Adipocyte (in vitro differentiated cells): Measurements from ENCODE around the gene SLC38A8.

Source experiments
- DNase-seq: peaks from one replicate; pipeline ENCODE4 v3.0.0-alpha.2; 2015; ENCODE audit warnings: low read depth
- H3K27me3 ChIP-seq: replicated peaks from 2 replicates; pipeline ENCODE4 v1.7.0; 2013; ENCODE audit warnings: mild to moderate bottlenecking, low read length, moderate library complexity; ENCODE audit not compliant: control insufficient read depth, insufficient read depth
- H3K36me3 ChIP-seq: 2 replicates; pipeline ENCODE4 v1.7.0; 2013; ENCODE audit warnings: low read length, mild to moderate bottlenecking, moderate library complexity; ENCODE audit not compliant: control insufficient read depth, insufficient read depth, severe bottlenecking
- H3K4me1 ChIP-seq: 2 replicates; pipeline ENCODE4 v1.7.0; 2013; ENCODE audit warnings: mild to moderate bottlenecking, low read length, moderate library complexity; ENCODE audit not compliant: control insufficient read depth, insufficient read depth
- H3K4me3 ChIP-seq: 2 replicates; pipeline ENCODE4 v1.7.0; 2013; ENCODE audit warnings: mild to moderate bottlenecking, low read length, moderate library complexity
- H3K9ac ChIP-seq: 2 replicates; pipeline ENCODE4 v1.7.0; 2013; ENCODE audit warnings: mild to moderate bottlenecking, low read length, moderate library complexity
- H3K9me3 ChIP-seq: 2 replicates; pipeline ENCODE4 v1.7.0; 2013; ENCODE audit warnings: mild to moderate bottlenecking, low read length, moderate library complexity; ENCODE audit not compliant: control insufficient read depth

The SLC38A8 gene

GRCh38 chr16:84042308-84042878, at the start of gene SLC38A8:
Gene SLC38A8 (minus strand): TSS chr16:84042795. CDS start chr16:84042157, 638 bp downstream.
- no peak for DNase-seq
- Histone ChIP-seq H3K9ac (no peak within 1 kb of the TSS), H3K9me3 (no peaks in the 10 kb centered on the region), H3K4me3 (no peak within 1 kb of the TSS), H3K27me3 (peaks cover 43% of the 10 kb centered on the region), H3K36me3 (no peaks in the 10 kb centered on the region), H3K4me1 (no peaks in the 10 kb centered on the region)

GRCh38 chr16:84091460-84091859, 48.9 kb upstream of the SLC38A8 start:
- Histone ChIP-seq H3K27me3 (no peaks in the 10 kb centered on the region), H3K9me3 (no peaks in the 10 kb centered on the region), H3K4me3 (no peak overlapping the region), H3K4me1 (no peaks in the 10 kb centered on the region), H3K9ac (no peak overlapping the region), H3K36me3 (peaks cover 95% of the 10 kb centered on the region)
- DNase-seq = no peak

- DNase-seq = no peak
- Histone ChIP-seq H3K9me3 (no peaks in the 10 kb centered on the region), H3K36me3 (peaks cover 94% of the 10 kb centered on the region), H3K27me3 (no peaks in the 10 kb centered on the region), H3K4me1 (no peaks in the 10 kb centered on the region), H3K4me3 (no peak overlapping the region), H3K9ac (no peak overlapping the region)
Observed at GRCh38 chr16:84090211-84090610, 47.6 kb upstream of the SLC38A8 start.

- H3K9me3 ChIP-seq = no peaks in the 10 kb centered on the region
- no peaks in the 10 kb centered on the region for H3K27me3 ChIP-seq
- peaks cover 89% of the 10 kb centered on the region for H3K36me3 ChIP-seq
- H3K4me1 ChIP-seq = no peaks in the 10 kb centered on the region
- no peak overlapping the region for H3K9ac ChIP-seq
- DNase-seq = no peak
- H3K4me3 ChIP-seq = no peak overlapping the region
Observed at GRCh38 chr16:84088695-84089395, 46.2 kb upstream of the SLC38A8 start.

- Histone ChIP-seq H3K27me3 (no peaks in the 10 kb centered on the region), H3K4me3 (no peak overlapping the region), H3K36me3 (peaks cover 84% of the 10 kb centered on the region), H3K9me3 (no peaks in the 10 kb centered on the region), H3K4me1 (peaks cover 4% of the 10 kb centered on the region), H3K9ac (no peak overlapping the region)
- DNase-seq = no peak
Observed at GRCh38 chr16:84087466-84088151, 45.0 kb upstream of the SLC38A8 start.

- Histone ChIP-seq H3K4me1 (peaks cover 4% of the 10 kb centered on the region), H3K9me3 (no peaks in the 10 kb centered on the region), H3K9ac (no peak overlapping the region), H3K27me3 (no peaks in the 10 kb centered on the region), H3K36me3 (peaks cover 84% of the 10 kb centered on the region), H3K4me3 (no peak overlapping the region)
- no peak for DNase-seq
Observed at GRCh38 chr16:84087001-84087400, 44.4 kb upstream of the SLC38A8 start.

GRCh38 chr16:84086341-84086740, 43.7 kb upstream of the SLC38A8 start:
- H3K9me3 ChIP-seq = no peaks in the 10 kb centered on the region
- H3K27me3 ChIP-seq = no peaks in the 10 kb centered on the region
- H3K9ac ChIP-seq = no peak overlapping the region
- H3K4me1 ChIP-seq = peaks cover 4% of the 10 kb centered on the region
- H3K36me3 ChIP-seq = peaks cover 84% of the 10 kb centered on the region
- no peak overlapping the region for H3K4me3 ChIP-seq
- DNase-seq = no peak

- peaks cover 83% of the 10 kb centered on the region for H3K36me3 ChIP-seq
- H3K9ac ChIP-seq = no peak overlapping the region
- no peak overlapping the region for H3K4me3 ChIP-seq
- H3K4me1 ChIP-seq = peaks cover 4% of the 10 kb centered on the region
- H3K9me3 ChIP-seq = no peaks in the 10 kb centered on the region
- DNase-seq = no peak
- no peaks in the 10 kb centered on the region for H3K27me3 ChIP-seq
Observed at GRCh38 chr16:84085773-84086172, 43.2 kb upstream of the SLC38A8 start.

GRCh38 chr16:84085271-84085667, 42.7 kb upstream of the SLC38A8 start:
- Histone ChIP-seq H3K9me3 (no peaks in the 10 kb centered on the region), H3K4me1 (peaks cover 4% of the 10 kb centered on the region), H3K27me3 (no peaks in the 10 kb centered on the region), H3K9ac (no peak overlapping the region), H3K4me3 (no peak overlapping the region), H3K36me3 (peaks cover 83% of the 10 kb centered on the region)
- DNase-seq = no peak

- no peaks in the 10 kb centered on the region for H3K27me3 ChIP-seq
- no peak overlapping the region for H3K4me3 ChIP-seq
- peak; percentile 67 for DNase-seq
- H3K4me1 ChIP-seq = peaks cover 4% of the 10 kb centered on the region
- no peaks in the 10 kb centered on the region for H3K9me3 ChIP-seq
- peaks cover 83% of the 10 kb centered on the region for H3K36me3 ChIP-seq
- H3K9ac ChIP-seq = no peak overlapping the region
Observed at GRCh38 chr16:84084570-84085270, 42.1 kb upstream of the SLC38A8 start.
